HG03432 (cell line): ENCODE data around the gene MAPK8.
"Not testable (repeated sequence)": the region's sequence is repeated elsewhere in the genome, so short reads cannot be mapped to it uniquely, and the experiment has no call there.

Source experiments
- ATAC-seq: cut with Tn5 transposase; IDR thresholded peaks from one replicate; pipeline ENCODE4 v1.9.1; 2021; ENCODE audit warnings: mild to moderate bottlenecking, moderate library complexity; ENCODE audit not compliant: unreplicated experiment

The MAPK8 gene

GRCh38 chr10:48332871-48333216, 26.4 kb downstream of the MAPK8 start:
- no peak for ATAC-seq

- no peak for ATAC-seq
Observed at GRCh38 chr10:48333856-48334255, 27.4 kb downstream of the MAPK8 start.

GRCh38 chr10:48335788-48336187, 29.3 kb downstream of the MAPK8 start:
- ATAC-seq, result no peak

- peak; percentile 94 for ATAC-seq
Observed at GRCh38 chr10:48336978-48337599, 30.6 kb downstream of the MAPK8 start.

GRCh38 chr10:48340734-48341133, 34.3 kb downstream of the MAPK8 start:
- ATAC-seq, result no peak

GRCh38 chr10:48343106-48343505, 36.6 kb downstream of the MAPK8 start:
- ATAC-seq, result no peak

GRCh38 chr10:48343921-48344598, 37.6 kb downstream of the MAPK8 start:
- no peak for ATAC-seq

GRCh38 chr10:48346248-48346647, 39.8 kb downstream of the MAPK8 start:
- not testable (repeated sequence) for ATAC-seq

GRCh38 chr10:48347539-48347938, 41.1 kb downstream of the MAPK8 start:
- not testable (repeated sequence) for ATAC-seq

- ATAC-seq, result not testable (repeated sequence)
Observed at GRCh38 chr10:48347943-48348342, 41.5 kb downstream of the MAPK8 start.

- ATAC-seq, result no peak
Observed at GRCh38 chr10:48353246-48353645, 46.8 kb downstream of the MAPK8 start.

GRCh38 chr10:48357631-48358030, 51.2 kb downstream of the MAPK8 start:
- ATAC-seq, result no peak

- ATAC-seq, result no peak
Observed at GRCh38 chr10:48358162-48358561, 51.7 kb downstream of the MAPK8 start.

GRCh38 chr10:48358838-48359237, 52.4 kb downstream of the MAPK8 start:
- ATAC-seq, result no peak

GRCh38 chr10:48361176-48361575, 54.7 kb downstream of the MAPK8 start:
- no peak for ATAC-seq

- no peak for ATAC-seq
Observed at GRCh38 chr10:48363617-48364355, 57.3 kb downstream of the MAPK8 start.

- no peak for ATAC-seq
Observed at GRCh38 chr10:48364659-48365405, 58.4 kb downstream of the MAPK8 start.

GRCh38 chr10:48365668-48366067, 59.2 kb downstream of the MAPK8 start:
- ATAC-seq, result no peak

- ATAC-seq, result no peak
Observed at GRCh38 chr10:48366261-48366660, 59.8 kb downstream of the MAPK8 start.

GRCh38 chr10:48369501-48369900, 63.0 kb downstream of the MAPK8 start:
- ATAC-seq, result no peak

GRCh38 chr10:48377751-48378530, 71.5 kb downstream of the MAPK8 start:
- ATAC-seq, result no peak
